GM19193 (cell line): ENCODE measurements around the gene SYT9.

ENCODE experiments used
- POLR2A ChIP-seq: IDR thresholded peaks from 4 replicates; pipeline ENCODE4 v1.6.1; 2011; ENCODE audit not compliant: insufficient read depth, insufficient read length; ENCODE audit errors: extremely low read depth

Gene SYT9

GRCh38 chr11:7257724-7258123 lies 6.0 kb downstream of the SYT9 start:
- no peak for TF ChIP-seq POLR2A

DNA sequence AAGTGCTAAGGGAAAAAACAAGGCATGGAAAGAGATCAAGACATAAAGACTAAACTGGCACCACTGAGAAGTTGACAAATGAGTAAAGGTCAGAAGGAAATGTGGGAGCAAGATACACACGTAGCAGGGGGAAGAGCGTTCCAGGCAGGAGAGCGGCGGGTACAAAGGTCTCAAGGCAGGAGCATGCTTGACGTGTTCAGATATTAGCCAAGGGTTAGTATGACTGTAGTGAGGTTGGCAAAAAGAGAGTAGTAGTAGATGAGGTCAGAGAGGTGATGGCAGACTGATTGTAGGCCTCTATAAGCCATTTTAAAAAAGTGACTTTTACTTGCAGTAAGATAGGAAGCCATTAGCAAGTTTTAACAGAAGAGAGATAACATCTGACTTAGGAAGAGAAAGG lies 9.9 kb downstream of the SYT9 start:
- TF ChIP-seq POLR2A: no peak

DNA sequence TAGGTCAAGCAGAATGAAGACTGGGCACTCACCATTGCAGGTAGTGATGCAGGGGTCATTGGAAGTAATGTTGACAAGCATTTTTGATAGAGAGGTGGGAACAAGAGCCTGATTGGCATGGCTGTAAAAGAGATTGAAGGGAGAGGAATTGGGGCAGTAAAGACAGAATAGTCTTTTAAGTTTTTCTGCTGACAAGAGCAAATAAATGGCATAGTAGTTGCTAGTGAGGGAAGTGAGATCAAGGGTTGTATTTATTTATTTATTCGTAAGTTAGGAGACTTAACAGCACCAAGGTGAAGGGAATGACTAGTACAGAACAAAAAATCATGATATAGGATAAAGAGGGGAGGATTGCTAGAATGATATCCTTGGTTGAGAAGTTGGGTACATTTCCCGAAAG lies 11.0 kb downstream of the SYT9 start:
- TF ChIP-seq POLR2A: no peak

DNA sequence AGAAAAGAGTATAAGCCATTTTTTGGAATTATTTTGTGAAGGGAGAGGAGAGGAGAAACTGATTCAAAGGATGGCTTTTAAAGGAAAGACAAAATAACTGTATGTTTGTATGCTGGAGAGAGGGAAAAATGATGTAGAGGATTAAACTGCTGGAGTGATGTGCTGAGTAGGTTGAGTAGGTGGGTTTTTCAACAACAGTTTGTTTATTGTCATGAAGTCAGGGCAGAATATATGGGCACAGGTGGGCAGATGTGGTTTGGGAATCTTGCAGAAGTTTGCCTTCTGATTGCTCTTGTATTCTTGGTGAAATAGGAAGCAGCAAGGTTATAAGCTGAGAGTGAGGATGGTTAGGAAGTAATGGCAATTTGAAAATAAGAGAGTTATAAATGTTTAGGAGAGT lies 12.1 kb downstream of the SYT9 start:
- TF ChIP-seq POLR2A: no peak

DNA sequence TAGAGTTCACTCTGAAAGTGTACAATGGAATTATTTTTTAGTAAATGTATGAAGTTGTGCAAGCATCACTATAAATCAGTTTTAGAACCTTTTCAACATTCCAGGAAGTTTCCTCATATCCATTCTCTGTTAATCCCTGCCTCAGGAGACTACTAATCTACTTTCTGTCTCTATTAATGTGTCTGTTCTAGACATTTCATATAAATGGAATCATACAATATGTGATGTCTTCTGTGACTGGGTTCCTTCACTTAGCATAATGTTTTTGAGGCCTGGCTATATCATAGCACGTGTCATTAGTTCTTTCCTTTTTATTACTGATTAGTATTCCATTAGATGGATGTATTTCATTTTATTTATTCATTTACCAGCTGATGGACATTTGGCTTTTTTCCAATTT lies 17.1 kb downstream of the SYT9 start:
- no peak for TF ChIP-seq POLR2A

DNA sequence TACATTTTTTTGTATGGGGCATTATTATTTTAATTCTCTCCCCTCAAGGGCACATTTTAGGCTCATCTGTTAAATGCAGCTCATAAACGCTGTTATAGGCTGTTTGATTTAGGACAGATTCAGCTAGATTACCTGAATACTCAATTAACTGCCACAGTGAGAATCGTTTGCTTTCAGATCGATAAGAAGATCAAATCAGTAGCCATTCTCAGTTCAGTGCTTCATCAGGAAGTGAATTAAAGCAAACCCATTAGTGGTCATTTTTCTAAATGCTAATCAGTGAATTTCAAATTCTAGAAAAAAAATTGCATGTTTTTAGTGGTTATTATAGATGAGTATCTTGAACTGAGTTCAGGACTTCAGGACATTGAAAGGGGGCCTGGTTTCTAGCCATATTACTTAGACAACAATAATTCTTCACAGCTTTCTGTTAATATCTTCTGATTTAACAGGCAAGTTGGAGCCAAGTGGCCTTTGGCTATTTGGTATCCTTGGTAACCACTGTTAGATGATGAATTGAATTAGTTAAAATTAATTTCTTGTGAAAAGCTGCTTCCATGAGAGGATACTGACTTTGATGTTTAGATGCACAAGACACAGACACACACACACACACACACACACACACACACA lies 18.6 kb downstream of the SYT9 start:
- TF ChIP-seq POLR2A: no peak

DNA sequence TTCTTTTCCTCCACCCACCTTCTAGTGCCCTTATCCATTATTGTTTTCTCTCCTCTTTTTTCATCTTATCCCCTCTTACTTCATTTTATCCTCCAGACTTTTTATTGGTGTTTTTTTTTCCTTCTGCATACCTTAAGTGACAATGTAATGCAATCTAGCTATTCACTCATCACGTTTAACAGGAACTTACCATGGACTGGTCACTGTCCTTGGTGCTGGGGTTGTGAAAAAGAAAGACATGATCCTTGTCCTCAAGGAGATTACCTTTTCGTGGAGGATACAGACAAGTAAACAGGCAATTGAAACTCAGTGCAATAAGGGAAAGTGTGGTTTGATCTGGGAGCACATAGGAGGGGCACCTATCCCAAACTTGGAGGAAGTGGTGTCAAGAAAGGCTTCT lies 20.7 kb downstream of the SYT9 start:
- no peak for TF ChIP-seq POLR2A

- TF ChIP-seq POLR2A: no peak
These were observed 23.4 kb downstream of the SYT9 start for GRCh38 chr11:7275133-7275532.

DNA sequence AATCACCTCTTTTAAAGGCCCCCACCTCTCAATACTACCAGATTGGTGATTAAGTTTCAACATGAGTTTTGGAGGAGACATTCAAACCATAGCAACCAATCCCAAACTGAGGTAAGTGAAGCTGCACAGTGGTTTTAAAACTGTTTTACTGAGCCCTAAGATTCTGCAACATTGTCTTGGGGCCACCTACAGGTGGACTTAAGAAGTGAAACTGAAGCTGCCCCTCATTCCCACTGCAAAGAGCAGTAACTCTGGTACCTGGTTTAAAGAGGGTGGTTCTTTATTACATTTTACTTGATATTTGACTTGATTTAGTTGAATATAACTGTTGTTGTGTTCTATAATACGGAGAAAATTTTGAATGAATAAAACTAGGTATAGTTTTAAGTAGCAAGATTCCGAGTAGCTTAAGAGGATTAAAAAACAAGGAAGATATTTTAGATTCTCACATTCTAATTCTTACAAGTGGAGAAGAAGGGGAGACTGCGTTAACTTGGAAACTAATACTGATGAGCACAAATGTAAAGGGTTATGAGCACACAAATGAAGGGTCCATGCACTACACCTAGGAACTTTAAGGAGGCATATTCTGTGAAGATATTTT lies 26.7 kb downstream of the SYT9 start:
- TF ChIP-seq POLR2A: no peak

DNA sequence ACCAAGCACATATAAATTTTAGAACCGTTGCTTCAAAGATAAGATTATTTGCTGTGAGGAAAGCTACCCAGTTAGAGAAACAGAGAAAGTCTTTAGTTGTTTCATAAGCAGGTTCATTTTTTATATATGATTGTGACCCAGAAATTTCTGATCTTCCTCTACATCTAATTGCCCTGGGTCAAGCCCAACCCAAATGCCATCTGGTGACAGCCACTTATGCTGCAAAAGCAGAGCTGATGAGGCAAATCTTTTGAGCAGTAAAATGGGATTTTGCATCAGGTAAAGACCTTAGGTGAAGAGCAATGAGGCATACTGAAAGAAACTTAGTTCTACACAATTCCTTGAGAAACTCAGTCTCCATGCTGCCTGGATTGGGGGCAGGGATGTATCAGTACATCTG lies 28.0 kb downstream of the SYT9 start:
- no peak for TF ChIP-seq POLR2A

- no peak for TF ChIP-seq POLR2A
These were observed 29.4 kb downstream of the SYT9 start for GRCh38 chr11:7281079-7281478.

GRCh38 chr11:7281809-7282208 lies 30.1 kb downstream of the SYT9 start:
- TF ChIP-seq POLR2A: no peak

- TF ChIP-seq POLR2A: no peak
These were observed 34.5 kb downstream of the SYT9 start for GRCh38 chr11:7286178-7286577.

DNA sequence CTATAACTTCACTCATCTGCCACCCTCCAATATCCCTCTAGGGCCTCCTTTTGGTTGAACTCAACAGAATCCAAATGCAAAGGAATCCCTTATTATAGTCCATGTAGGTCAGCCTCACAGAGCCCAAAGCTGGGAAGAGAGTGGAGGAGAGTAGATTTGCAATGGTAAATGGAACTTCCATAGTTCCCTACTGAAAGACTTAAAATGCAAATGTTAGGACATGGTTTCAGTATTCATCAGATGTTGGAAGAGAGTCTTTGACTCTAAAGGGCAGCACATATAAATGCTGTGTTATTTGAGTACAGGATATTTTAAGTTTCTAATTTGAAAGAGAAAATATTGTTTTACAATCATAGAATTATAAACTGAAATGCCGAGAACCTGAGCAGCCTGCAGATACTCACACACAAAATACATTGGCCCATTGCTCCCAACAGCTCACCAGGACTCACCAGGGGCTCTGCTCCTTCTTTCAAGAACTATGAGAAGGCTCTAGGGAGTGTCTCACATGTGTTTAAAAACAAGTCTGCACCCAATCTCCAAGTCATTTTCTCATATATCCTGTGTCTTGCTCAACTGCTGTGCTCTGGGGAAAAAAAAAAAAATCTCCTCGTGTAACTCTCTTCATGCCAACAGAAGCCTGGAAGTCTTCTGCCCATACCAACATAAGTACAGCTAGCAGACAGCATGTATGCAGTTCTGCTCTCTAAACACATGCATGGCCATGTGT lies 39.6 kb downstream of the SYT9 start:
- TF ChIP-seq POLR2A: no peak

- TF ChIP-seq POLR2A: no peak
These were observed 41.2 kb downstream of the SYT9 start for GRCh38 chr11:7292922-7293321.

DNA sequence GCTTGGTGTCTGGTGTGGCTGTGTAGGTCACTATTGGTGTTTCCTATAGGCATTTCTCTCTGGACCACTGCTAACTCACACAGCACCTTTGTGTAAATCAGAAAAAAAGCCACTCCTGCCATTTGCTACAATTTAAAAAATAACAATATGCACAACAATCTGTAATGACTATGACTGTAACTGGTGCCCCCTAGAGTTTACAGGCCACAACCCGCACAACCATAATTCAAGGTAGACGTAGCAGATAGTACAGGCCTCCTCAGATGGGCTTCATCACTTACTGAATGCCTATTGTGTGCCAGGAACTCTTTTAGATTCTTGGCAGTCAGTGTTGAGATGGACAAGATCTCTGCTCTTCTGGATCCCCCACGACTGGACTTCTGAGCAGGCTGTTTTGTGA lies 47.7 kb downstream of the SYT9 start:
- no peak for TF ChIP-seq POLR2A
